Trophoblast cell (in vitro differentiated cells and primary cell): ENCODE results near the gene BMPR2.

Experiments
- DNase-seq, 2 donors: peaks; one replicate each; pipeline ENCODE4 v3.0.0-alpha.2; 2016
- H2AFZ ChIP-seq: 2 replicates; pipeline ENCODE4 v1.6.1; 2013; ENCODE audit warnings: low read length, moderate library complexity, mild to moderate bottlenecking; ENCODE audit not compliant: insufficient read depth, poor library complexity
- H2AK5ac ChIP-seq: 2 replicates; pipeline ENCODE4 v1.6.1; 2013; ENCODE audit warnings: mild to moderate bottlenecking, low read length
- H2BK120ac ChIP-seq: 2 replicates; pipeline ENCODE4 v1.6.1; 2013; ENCODE audit warnings: low read length, mild to moderate bottlenecking, moderate library complexity; ENCODE audit not compliant: insufficient read depth, poor library complexity
- H2BK12ac ChIP-seq: 2 replicates; pipeline ENCODE4 v1.6.1; 2013; ENCODE audit warnings: mild to moderate bottlenecking, low read length, moderate library complexity
- H2BK5ac ChIP-seq: 2 replicates; pipeline ENCODE4 v1.6.1; 2013; ENCODE audit warnings: low read length, low read depth, moderate library complexity, mild to moderate bottlenecking; ENCODE audit not compliant: poor library complexity
- H3K14ac ChIP-seq: 2 replicates; pipeline ENCODE4 v1.6.1; 2013; ENCODE audit warnings: mild to moderate bottlenecking, low read length
- H3K18ac ChIP-seq: 2 replicates; pipeline ENCODE4 v1.6.1; 2013; ENCODE audit warnings: mild to moderate bottlenecking, low read length
- H3K23ac ChIP-seq: 2 replicates; pipeline ENCODE4 v1.6.1; 2013; ENCODE audit warnings: low read length
- H3K27ac ChIP-seq: 2 replicates; pipeline ENCODE4 v1.5.1; 2013; ENCODE audit warnings: low read depth, mild to moderate bottlenecking, inconsistent platforms, low read length, moderate library complexity
- H3K27me3 ChIP-seq: 2 replicates; pipeline ENCODE4 v1.6.1; 2013; ENCODE audit warnings: inconsistent platforms, mild to moderate bottlenecking, low read length, moderate library complexity; ENCODE audit not compliant: insufficient read depth
- H3K36me3 ChIP-seq, 2 experiments: 1 replicate in 1 of 2; 2 replicates in 1 of 2; pipeline ENCODE4 v1.6.1; 2013; ENCODE audit warnings: low read length in 2 of 2, mild to moderate bottlenecking in 2 of 2, moderate library complexity in 1 of 2; ENCODE audit not compliant: insufficient read depth in 2 of 2, control insufficient read depth in 1 of 2
- H3K4ac ChIP-seq: 2 replicates; pipeline ENCODE4 v1.6.1; 2013; ENCODE audit warnings: low read depth, mild to moderate bottlenecking, low read length, moderate library complexity
- H3K4me1 ChIP-seq, 2 experiments: 1 replicate in 1 of 2; 2 replicates in 1 of 2; pipeline ENCODE4 v1.6.1; 2013; ENCODE audit warnings: low read length in 2 of 2, mild to moderate bottlenecking in 2 of 2, moderate library complexity in 1 of 2; ENCODE audit not compliant: insufficient read depth in 2 of 2, control insufficient read depth in 1 of 2
- H3K4me2 ChIP-seq: 2 replicates; pipeline ENCODE4 v1.6.1; 2013; ENCODE audit warnings: inconsistent platforms, mild to moderate bottlenecking, low read length, moderate library complexity
- H3K4me3 ChIP-seq: 2 replicates; pipeline ENCODE4 v1.5.1; 2013; ENCODE audit warnings: mild to moderate bottlenecking, low read depth, low read length, inconsistent platforms
- H3K79me1 ChIP-seq: one replicate; pipeline ENCODE4 v1.6.1; 2013; ENCODE audit warnings: low read length
- H3K79me2 ChIP-seq: 2 replicates; pipeline ENCODE4 v1.6.1; 2013; ENCODE audit warnings: low read length, mild to moderate bottlenecking; ENCODE audit not compliant: control insufficient read depth, insufficient read depth, poor library complexity
- H3K9ac ChIP-seq: 2 replicates; pipeline ENCODE4 v1.6.1; 2013; ENCODE audit warnings: mild to moderate bottlenecking, low read length
- H3K9me3 ChIP-seq: 2 replicates; pipeline ENCODE4 v1.6.1; 2013; ENCODE audit warnings: low read depth, mild to moderate bottlenecking, control low read depth, inconsistent platforms, low read length; ENCODE audit not compliant: insufficient read depth
- H4K12ac ChIP-seq: 2 replicates; pipeline ENCODE4 v1.6.1; 2013; ENCODE audit warnings: low read depth, mild to moderate bottlenecking, low read length, moderate library complexity
- H4K8ac ChIP-seq: 2 replicates; pipeline ENCODE4 v1.6.1; 2013; ENCODE audit warnings: low read depth, mild to moderate bottlenecking, low read length, moderate library complexity
- H4K91ac ChIP-seq: one replicate; pipeline ENCODE4 v1.6.1; 2013; ENCODE audit warnings: low read depth, mild to moderate bottlenecking, low read length, moderate library complexity
- WGBS: extraction: QIAGEN DNeasy Blood & Tissue Kit; methylation state at CpG from one replicate; pipeline ENCODE4 v1.1.7; 2013; ENCODE audit warnings: missing lambda C conversion rate; ENCODE audit not compliant: insufficient read length, insufficient coverage; ENCODE audit errors: extremely low coverage; 5-methylcytosine and 5-hydroxymethylcytosine counted together

The BMPR2 gene

DNA sequence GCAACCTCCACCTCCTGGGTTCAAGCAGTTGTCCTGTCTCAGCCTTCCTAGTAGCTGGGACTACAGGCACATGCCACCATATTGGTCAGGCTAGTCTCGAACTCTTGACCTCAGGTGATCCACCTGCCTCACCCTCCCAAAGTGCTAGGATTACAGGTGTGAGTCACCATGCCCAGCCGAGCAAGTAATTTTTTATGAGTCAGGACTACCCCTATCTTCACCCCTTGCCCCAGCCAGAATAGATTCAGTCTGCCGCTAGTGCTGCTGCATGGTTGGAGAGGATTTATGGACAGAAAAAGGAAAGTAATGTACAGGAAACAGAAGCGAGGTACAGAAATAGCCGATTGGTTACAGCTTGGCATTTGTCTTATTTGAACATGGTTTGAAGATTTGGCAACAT, 48.9 kb downstream of the BMPR2 start:
- Histone ChIP-seq H4K91ac (no peak overlapping the region), H3K18ac (no peak overlapping the region), H2AFZ (no peak overlapping the region), H3K9me3 (no peaks in the 10 kb centered on the region), H3K79me2 (peaks cover 27% of the 10 kb centered on the region), H3K27me3 (no peaks in the 10 kb centered on the region), H3K79me1 (no peaks in the 10 kb centered on the region), H3K36me3 (peaks cover 0 to 5% of the 10 kb centered on the region in 2 experiments), H2BK120ac (no peak overlapping the region), H4K12ac (no peak overlapping the region), H4K8ac (no peak overlapping the region), H3K9ac (no peak overlapping the region), H3K27ac (no peak overlapping the region), H3K4ac (peak overlapping the region; percentile 81), H2BK12ac (no peak overlapping the region), H3K4me1 (peaks cover 0 to 6% of the 10 kb centered on the region in 2 experiments), H3K4me2 (no peak overlapping the region), H2AK5ac (no peak overlapping the region), H3K14ac (no peak overlapping the region), H3K4me3 (no peak overlapping the region), H2BK5ac (no peak overlapping the region), H3K23ac (no peak overlapping the region)
- DNase-seq = peak; percentile 51 to 59
- no CpG with 5 or more reads among the region's 5 CpGs for WGBS

DNA sequence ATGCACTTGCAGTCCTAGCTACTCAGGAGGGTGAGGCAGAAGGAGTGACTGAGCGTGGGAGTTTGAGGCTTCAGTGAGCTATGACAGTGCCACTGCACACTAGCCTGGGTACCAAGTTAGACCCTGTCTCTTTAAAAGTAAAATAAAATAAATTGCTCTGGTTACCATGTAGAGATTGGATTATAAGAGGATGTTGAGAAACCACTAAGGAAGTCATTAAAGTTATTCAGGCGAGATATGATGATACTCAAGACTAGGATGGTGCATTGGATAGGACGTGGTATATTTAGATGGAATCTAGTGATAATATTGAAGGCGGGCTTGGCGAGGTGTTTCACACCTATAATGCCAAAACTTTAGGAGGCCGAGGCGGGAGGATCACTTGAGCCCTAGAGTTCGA, 50.6 kb downstream of the BMPR2 start:
- H2AK5ac ChIP-seq = no peak overlapping the region
- no peak overlapping the region for H3K9ac ChIP-seq
- H3K4me3 ChIP-seq = no peak overlapping the region
- DNase-seq = no peak
- no peak overlapping the region for H3K14ac ChIP-seq
- H4K91ac ChIP-seq = no peak overlapping the region
- H2BK5ac ChIP-seq = no peak overlapping the region
- H3K4me2 ChIP-seq = no peak overlapping the region
- no peaks in the 10 kb centered on the region for H3K9me3 ChIP-seq
- no peak overlapping the region for H2BK120ac ChIP-seq
- no peak overlapping the region for H3K23ac ChIP-seq
- peak overlapping the region; percentile 85 for H3K4ac ChIP-seq
- no peak overlapping the region for H4K8ac ChIP-seq
- H3K27ac ChIP-seq = no peak overlapping the region
- WGBS = no CpG with 5 or more reads among the region's 8 CpGs
- H3K79me1 ChIP-seq = no peaks in the 10 kb centered on the region
- no peaks in the 10 kb centered on the region for H3K27me3 ChIP-seq
- no peak overlapping the region for H2BK12ac ChIP-seq
- H4K12ac ChIP-seq = no peak overlapping the region
- H3K4me1 ChIP-seq = peaks cover 0 to 4% of the 10 kb centered on the region in 2 experiments
- H3K18ac ChIP-seq = no peak overlapping the region
- peaks cover 0 to 5% of the 10 kb centered on the region in 2 experiments for H3K36me3 ChIP-seq
- H2AFZ ChIP-seq = no peak overlapping the region
- H3K79me2 ChIP-seq = peaks cover 23% of the 10 kb centered on the region

DNA sequence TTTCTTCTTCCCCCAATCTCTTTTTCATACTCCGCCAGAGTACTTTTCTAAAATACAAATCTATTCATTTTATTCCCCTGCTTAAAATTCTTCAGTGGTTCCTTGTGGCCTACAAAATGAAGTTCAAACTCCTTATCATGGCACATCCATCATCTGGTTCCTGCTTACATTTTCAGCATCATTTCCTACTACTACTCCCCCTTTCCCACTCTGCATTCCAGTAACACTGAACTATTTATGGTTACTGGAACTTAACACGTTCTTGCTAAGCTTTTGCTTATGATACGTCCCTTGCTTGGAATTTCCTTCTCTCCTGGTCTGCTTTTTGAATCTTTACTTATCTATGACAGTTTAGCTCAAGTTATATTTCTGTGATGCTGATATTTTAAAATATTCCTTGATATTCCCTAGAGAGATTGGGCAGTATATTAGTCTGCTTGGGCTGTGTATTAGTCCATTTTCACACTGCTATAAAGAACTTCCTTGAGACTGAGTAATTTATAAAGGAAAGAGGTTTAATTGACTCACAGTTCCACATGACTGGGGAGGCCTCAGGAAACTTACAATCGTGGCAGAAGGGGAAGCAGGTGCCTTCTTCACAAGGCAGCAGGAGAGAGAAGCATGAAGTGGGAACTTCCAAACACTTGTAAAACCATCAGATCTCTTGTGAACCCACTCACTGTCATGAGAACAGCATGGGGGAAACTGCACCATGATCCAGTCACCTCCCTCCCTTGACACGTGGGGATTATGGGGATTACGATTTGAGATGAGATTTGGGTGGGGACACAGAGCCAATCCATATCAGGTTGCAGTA, 53.2 kb downstream of the BMPR2 start:
- Histone ChIP-seq H2AK5ac (no peak overlapping the region), H3K14ac (no peak overlapping the region), H2BK120ac (no peak overlapping the region), H4K12ac (no peak overlapping the region), H3K27ac (no peak overlapping the region), H3K9me3 (no peaks in the 10 kb centered on the region), H3K23ac (no peak overlapping the region), H2AFZ (no peak overlapping the region), H3K79me2 (peaks cover 11% of the 10 kb centered on the region), H4K91ac (no peak overlapping the region), H3K27me3 (no peaks in the 10 kb centered on the region), H3K4ac (no peak overlapping the region), H3K36me3 (no peaks in the 10 kb centered on the region), H2BK5ac (no peak overlapping the region), H4K8ac (no peak overlapping the region), H3K9ac (no peak overlapping the region), H3K79me1 (no peaks in the 10 kb centered on the region), H3K18ac (no peak overlapping the region), H3K4me2 (no peak overlapping the region), H2BK12ac (no peak overlapping the region), H3K4me1 (peaks cover 0 to 2% of the 10 kb centered on the region in 2 experiments), H3K4me3 (no peak overlapping the region)
- WGBS = no CpG with 5 or more reads among the region's 6 CpGs
- no peak for DNase-seq

DNA sequence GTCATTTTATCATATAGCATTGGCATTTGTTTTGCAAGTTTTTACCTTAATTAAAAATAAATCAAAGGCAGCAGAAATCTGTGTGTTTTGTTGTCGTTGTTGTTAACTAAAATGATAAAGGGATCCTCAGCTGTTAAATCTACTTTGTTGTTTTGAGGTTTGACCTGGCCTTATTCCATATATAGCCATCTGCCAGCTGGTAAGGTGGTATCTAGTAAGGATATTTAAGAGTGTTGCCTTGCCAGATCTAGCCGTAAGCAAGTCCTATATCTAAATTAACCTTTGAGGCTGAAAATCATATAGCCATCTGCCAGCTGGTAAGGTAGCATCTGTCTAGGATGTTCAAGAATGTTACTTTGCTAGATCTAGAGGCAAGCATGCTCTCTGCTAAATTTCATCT, 56.6 kb downstream of the BMPR2 start:
- Histone ChIP-seq H3K4me1 (no peaks in the 10 kb centered on the region), H3K18ac (no peak overlapping the region), H4K12ac (no peak overlapping the region), H3K27ac (no peak overlapping the region), H3K4ac (peak overlapping the region; percentile 62), H4K8ac (no peak overlapping the region), H3K36me3 (peaks cover 0 to 2% of the 10 kb centered on the region in 2 experiments), H2AK5ac (no peak overlapping the region), H3K14ac (no peak overlapping the region), H3K79me1 (no peaks in the 10 kb centered on the region), H3K4me2 (no peak overlapping the region), H3K9me3 (no peaks in the 10 kb centered on the region), H2AFZ (no peak overlapping the region), H3K27me3 (no peaks in the 10 kb centered on the region), H3K79me2 (peaks cover 7% of the 10 kb centered on the region), H3K4me3 (no peak overlapping the region), H4K91ac (no peak overlapping the region), H2BK12ac (no peak overlapping the region), H3K23ac (no peak overlapping the region), H2BK120ac (no peak overlapping the region), H2BK5ac (no peak overlapping the region), H3K9ac (no peak overlapping the region)
- WGBS = no CpG with 5 or more reads among the region's 2 CpGs
- no peak for DNase-seq
